Activated T-cell treated with anti-CD3 and anti-CD28 coated beads for 48 hours (primary cell): ENCODE results near the gene YPEL3.

Source experiments
- DNase-seq: peaks from one replicate; pipeline ENCODE4 v3.0.0-alpha.2; 2020; ENCODE audit warnings: low read depth

The YPEL3 gene

DNA sequence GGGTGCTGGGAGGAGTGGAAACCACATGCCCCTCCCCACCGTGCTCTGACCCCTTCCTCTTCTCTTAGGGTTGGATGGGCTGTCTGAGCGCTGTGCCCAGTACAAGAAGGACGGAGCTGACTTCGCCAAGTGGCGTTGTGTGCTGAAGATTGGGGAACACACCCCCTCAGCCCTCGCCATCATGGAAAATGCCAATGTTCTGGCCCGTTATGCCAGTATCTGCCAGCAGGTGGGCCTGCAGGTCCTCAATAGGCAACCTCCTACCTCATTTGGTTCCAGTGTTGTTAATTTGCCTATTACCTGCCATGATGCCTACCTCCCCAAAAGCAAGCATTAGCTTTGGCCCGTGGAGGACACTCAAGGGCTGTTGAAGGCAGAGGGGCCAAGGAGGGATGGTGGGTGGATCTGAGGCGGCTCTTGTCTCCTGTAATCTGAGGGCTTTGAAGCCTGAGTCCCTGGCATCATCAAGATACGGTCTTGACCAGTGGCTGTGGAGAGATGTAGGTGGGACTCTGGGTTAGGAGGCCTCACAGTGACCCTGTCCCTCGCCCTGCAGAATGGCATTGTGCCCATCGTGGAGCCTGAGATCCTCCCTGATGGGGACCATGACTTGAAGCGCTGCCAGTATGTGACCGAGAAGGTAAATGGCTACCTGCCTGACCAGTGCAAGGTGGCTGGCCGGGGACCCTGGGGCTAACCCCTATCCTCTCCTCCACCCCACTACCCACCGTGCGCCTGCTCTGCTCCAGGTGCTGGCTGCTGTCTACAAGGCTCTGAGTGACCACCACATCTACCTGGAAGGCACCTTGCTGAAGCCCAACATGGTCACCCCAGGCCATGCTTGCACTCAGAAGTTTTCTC, 27.0 kb downstream of the YPEL3 start:
- peak; percentile 51 for DNase-seq

DNA sequence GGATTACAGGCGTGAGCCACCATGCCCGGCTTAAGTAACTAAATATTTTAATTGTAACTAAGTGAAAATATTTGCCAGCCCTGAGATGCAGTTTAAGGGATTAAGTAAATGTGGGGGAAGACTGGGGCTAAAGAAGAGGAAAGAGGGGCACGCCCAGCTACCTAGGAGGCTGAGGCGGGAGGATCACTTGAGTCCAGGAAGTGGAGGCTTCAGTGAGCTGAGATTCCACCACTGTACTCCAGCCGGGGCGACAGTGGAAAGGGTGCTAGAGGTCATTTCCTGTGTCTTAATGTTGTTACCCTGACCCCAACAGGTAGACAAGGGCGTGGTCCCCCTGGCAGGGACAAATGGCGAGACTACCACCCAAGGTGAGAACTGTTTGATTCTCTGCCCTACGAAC, 27.7 kb downstream of the YPEL3 start:
- DNase-seq, result no peak

DNA sequence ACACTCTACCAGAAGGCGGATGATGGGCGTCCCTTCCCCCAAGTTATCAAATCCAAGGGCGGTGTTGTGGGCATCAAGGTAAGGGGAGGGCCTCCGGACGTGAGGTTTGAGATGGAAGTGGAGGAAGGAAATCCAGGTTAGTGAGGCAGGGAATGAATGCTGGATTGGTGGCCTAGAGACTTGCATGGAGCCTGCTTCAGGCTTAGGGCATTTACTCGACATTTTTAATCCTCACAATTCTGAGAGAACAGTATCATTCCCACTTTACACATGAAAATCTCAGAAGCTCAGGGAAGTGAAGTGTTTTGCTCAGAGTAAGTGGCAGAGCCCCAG, 28.5 kb downstream of the YPEL3 start:
- no peak for DNase-seq

DNA sequence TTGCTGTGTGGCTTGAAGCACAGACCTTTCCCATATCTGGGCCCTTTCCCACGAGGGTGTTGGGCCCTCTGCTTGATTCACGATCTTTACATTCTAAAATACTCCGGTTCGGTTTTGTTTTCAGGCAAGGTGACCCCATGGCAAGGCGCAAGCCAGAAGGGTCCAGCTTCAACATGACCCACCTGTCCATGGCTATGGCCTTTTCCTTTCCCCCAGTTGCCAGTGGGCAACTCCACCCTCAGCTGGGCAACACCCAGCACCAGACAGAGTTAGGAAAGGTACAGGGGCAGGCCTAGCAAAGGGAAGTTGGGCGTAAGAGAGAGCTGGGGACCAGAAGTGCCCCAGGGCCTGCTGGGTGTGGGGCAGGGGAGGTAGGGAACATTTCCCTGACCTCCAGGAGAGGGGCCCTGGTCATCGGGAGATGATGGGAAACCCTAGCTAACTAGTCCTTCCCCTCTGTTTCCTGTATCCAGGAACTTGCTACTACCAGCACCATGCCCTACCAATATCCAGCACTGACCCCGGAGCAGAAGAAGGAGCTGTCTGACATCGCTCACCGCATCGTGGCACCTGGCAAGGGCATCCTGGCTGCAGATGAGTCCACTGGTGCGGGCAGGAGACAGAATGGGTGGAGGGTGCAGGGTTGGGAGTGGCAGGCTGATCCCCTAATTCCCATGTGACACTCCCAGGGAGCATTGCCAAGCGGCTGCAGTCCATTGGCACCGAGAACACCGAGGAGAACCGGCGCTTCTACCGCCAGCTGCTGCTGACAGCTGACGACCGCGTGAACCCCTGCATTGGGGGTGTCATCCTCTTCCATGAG, 29.0 kb downstream of the YPEL3 start:
- DNase-seq, result no peak

DNA sequence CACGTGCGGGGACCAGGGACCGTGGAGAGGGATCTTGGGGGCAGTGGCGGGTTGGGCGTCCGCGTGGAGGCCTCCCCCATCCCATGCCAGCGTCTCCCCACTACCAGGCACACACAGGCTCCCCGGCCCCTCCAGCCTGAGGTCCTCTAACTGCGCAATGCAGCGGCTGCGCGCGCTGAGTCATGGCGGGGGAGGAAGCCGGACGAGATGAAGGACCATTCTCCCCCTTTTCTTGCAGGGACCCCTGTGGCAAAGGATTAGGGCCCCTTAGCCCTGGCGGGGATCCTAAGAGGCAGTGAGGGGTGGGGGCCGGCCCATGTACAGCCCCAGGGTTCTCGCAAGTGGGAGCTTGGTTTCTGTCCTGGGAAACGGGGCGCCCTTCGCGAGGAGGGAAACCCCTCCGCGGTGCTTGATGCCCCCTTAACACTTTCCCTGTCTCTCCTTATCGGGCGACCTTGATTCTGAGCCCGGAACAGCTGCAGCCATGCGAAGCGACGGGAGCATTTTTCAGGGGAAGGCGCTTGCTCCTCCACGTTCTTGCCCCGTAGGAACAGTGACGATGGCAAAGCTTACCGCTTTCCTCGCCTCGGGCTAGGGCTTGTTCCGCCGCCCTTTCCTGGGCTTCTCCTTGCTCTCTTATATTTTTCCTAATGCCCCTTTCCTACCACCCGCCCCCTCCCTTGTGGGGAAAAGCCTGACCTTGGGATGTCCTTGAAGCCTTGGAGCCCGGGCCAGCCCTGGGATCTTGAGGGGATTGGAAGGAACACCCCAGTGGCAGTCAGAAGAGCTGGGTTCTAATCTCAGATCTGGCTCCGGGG, 29.9 kb downstream of the YPEL3 start:
- DNase-seq, result peak; percentile 31

DNA sequence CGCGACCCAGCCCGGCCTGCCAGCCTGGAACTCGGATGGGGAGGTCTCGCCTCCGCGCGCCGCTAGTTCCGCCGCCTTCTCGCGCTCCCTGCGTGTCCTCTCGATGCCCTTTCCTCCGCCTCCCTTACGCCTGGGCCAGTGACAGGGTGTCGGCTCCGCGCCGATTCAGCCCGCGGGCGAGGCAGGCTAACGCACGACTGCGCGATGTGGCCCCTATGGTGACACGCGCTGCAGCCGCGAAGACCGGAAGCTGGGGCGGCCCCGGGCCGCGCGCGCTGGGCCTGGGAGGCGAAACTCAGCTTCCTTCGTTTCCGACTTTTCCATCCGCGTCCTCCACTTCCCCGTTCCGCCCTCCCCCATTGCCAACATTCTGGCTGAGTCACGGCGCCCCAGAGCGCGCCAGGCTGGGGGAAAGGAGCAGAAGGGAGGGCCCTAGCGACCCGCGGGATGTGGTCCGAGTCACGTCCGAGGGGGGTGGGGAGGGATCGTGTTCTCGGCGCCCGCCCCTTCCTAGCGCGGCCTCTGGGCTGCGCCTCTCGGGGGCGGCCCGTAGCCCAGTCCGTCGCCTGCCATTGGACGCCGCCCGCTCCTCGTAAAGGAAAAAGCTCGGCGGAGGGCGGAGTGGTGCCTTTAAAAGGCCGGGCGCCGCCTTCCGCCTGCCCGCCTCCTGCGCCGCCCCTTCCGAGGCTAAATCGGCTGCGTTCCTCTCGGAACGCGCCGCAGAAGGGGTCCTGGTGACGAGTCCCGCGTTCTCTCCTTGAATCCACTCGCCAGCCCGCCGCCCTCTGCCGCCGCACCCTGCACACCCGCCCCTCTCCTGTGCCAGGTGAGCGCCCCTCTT, 30.7 kb downstream of the YPEL3 start, which contains the start of gene ALDOA:
TSS of gene ALDOA (plus strand) at position 659 of the 841 bp plus-strand sequence. CDS start 1,138 bp downstream, outside the sequence.
- DNase-seq, result peak; percentile 97

DNA sequence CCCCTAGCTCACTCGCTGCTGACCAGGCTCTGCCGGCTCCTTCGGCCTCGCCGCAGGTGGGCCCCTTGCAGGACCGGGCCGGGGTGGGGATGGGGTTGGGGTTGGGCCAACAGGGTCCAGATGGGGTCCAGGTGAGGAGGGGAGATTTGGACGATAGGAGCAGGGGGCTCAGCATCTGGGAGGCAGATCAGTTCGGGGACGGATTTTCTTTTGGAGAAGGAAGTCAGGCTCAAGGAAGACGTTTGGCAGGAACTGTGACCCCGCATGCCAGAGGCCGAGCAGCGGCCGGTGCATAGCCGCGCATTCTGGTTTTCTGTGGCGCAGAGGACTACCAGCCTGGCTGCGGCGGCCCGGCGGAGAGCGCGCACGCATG, 31.3 kb downstream of the YPEL3 start:
- DNase-seq, result no peak

DNA sequence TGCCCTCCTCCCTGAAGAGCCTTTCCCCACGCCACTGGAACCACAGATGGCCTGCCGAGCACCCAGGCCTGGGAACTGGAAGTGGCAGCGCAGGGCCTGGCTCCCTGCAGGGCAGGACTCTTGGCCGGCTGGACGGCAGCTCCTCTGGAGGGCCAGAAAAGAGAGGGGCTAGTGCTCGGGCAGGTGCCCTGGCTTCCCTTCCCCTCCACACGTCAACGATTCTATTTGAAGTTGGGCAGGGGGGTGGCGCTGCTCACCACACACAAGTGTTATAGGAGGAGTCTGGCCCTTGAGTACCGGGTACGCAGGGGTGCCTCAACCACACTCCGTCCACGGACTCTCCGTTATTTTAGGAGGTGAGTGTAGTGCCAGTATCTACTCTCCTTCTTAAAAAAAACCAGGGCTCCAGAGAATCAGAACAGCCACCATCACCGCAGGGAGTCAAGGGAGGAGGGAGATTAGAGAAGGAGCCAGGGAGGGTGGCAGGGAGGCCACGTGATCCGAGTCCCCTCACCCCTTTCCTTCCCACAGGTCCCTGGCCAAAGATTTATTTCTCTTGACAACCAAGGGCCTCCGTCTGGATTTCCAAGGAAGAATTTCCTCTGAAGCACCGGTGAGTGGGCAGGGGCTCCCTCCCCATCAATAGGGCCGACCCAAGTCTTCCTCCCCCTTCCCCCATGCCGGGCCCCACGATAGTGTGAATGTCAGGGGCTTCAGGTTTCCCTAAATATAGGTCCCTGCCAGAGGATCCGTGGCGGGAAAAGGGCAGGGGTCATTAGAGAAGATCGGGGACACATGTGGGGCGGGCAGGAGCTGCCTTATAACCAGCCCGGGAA, 31.9 kb downstream of the YPEL3 start:
- peak; percentile 65 for DNase-seq

DNA sequence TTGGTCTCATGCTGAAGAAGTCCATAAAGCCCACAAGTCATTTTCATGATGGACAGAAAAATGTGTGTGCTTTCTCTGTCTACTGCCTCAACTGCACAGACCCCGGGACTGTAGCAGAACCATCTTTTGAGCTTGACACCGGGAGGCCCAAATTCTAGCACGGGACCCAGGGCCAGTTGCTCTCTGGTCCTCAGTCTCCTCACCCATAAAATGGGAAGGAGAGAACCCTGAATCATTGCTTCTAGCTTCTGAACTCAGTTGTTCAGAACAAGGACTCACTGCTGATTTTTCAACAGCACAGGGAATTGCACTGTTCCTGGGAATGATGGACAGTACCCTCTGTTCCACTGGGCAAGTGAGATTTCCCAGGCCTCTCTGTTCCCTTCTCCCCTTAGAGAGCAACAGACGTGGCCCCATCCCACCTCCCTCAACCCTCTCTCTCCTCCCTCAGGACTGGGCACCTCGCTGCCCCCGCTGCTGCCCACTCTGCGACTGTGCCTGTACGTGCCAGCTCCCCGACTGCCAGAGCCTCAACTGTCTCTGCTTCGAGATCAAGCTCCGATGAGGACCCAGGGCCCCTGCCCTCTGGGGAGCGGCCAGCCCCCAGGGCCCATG, 32.6 kb downstream of the YPEL3 start:
- no peak for DNase-seq

DNA sequence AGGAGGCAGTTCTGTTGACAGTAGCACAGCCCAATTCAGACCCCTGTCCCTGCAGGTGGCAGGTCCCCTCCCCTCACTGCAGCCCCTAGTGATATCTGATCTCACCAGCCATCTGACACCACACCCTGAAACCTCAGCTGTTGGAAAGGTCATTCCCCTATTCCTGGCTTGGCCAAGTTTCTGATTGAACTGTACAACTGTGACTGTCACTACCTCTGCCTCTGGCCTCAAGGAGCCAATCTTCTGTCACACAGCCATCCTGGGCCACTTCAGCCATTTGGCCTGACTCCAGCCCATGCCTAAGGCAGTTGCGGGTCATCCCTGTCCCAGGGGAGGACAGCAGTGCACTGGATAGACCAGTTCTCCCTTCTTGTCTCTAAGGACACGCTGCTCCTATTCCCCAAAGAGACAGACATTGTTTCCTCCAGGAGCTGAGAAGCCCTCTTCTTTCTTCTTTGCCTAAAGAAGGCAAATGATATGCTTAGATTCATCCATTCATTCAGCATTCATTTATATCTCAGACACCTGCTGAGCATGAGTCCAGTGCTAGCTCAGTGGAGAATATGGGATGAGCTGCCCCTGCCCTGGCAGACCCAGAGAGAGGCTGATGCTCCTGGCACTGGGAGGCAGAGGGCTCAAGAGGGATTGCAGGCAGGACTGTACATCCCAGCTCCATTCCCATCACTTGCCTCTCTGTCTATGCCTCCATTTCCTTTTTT, 35.0 kb downstream of the YPEL3 start:
- no peak for DNase-seq

DNA sequence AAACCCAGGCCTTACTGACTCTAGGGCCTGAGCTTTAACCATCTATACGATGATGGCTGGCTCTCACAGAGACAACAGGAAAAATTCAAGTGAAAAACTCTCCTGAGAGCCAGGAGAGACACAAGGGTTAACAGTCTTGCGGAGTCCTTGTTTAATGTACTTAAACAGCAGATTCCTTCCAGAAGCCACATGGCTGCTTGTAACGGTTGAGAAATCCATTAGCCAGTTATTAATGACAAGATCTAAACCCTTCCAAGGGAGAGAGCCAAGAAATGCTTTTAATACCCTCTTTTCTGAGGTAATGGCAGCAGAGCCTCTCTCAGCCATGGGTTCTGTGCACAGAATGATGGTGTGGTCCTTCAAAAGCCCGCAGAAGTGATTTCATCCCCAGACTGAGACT, 35.7 kb downstream of the YPEL3 start:
- no peak for DNase-seq

DNA sequence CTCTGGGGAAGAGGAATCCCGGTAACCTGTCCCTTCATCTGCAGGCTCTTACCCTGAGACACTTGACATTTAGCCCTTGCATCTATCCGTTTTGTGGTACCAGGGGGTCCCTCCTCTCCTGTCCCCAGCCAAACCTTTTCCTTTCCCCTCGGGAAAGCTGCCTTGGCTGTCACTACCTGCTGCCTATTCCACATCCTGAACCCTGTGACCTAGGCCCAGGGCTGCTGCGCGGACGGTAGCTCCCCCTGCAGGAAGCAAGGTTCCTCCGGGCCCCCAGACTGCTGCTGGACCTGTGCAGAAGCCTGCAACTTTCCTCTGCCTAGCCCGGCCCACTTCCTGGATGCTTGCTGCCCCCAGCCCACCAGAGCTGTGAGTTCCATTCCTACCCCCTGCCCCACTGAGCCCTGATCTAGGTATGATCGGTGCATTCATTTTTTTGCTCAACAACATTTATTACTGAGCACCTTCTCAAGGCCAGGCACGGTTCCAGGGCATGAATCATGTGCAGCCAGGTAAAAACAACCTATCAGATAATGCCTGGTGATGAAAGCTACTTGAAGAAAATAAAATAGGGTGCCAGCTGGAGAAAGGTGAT, 41.0 kb downstream of the YPEL3 start:
- peak; percentile 60 for DNase-seq

DNA sequence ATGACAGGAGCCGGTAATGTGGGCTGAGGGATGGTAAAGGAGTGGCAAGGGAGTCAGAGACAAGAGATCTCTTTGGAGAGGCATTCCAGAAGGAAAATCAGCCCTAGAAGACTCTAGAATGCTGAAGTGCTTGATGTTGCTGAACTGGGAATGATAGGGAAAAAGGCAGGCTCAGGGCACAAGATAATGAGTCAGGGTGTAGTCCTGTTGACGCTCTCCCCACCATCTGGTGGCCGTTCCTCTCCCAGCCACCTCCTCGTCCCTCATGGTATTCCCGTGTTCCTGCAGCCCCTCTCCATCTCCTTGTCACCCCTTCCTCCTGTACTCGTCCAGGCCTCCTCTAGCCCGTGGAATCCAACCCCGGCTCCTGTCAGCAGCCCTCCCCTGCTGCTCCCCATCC, 41.6 kb downstream of the YPEL3 start:
- no peak for DNase-seq

DNA sequence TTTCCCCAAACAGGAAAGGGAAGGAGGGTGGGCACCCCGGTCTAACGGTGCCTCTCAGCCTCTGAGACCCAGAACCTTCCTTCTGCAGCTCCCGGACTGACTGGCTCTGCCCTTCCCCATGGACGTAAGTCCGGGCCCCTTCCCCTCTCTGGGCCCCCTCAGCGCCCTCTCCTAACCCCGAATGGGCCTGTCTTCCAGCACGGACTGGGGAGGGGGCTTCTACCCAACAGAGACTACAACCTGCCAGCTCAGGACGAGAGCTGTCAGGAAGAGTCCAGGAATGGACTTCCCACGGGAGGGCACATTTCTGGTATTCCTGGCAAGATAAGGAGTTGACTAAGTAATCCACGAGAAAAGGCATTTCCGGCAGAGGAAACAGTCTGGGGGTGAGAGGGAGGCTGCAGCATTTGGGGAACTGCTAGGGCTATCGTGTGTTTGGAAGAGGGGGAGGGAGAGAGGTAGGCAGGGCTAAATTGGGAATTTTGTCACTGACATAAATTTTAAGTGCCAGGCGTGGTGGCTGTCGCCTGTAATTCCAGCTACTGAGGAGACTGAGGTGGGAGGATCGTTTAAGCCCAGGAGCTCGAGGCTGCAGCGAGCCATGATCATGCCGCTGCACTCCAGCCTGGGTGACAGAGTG, 42.5 kb downstream of the YPEL3 start:
- no peak for DNase-seq

DNA sequence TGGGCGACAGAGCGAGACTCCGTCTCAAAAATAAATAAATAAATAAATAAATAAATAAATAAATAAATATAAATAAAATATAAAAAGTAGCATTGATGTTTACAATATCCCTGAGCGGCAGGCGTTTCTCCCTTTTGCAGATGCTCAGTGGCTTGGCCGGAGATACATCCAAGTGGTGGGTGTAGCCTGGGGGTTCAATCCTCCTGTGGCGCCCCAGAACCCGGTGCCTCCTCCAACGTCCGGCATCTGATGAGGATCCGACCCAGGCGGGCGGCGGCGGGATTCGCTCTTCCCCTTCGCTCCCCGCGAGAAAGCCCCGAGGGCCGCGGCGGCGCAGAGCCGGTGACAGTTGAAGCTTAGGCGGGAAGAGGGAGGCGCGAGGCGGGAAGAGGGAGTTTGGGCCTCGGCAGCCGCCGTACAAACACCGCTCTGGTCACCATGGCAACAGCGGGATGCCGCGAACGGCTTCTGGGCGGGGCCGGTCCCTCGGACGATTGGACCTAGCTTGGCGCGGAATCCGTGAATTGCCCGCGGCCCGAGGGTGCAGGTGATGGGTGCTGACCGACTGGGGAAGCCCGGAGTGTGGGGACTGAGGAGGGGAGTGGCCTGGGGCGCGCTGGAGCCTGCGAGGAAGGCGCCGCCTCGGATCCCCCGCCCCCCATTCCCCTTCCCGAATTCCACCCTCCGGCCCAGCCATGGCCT, 43.2 kb downstream of the YPEL3 start:
- DNase-seq, result peak; percentile 90

DNA sequence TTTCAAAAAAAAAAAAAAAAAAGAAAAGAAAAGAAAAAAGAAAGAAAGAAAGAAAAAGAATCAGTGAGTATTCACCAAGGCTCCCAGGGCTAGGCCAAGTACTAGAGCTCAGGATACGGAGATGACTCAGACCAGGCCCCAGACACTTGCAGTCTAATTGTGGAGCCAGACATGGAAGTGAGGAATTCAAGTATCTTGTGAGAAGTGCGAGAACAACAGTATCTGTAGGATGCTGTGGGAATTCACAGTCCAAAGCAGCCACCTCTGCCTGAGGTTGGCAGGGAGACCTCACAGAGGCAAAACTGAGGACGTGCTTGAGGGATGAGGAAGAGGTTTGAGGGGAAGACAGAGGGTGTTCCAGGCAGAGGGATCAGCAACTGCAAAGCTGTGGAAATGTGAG, 44.5 kb downstream of the YPEL3 start:
- DNase-seq, result no peak

DNA sequence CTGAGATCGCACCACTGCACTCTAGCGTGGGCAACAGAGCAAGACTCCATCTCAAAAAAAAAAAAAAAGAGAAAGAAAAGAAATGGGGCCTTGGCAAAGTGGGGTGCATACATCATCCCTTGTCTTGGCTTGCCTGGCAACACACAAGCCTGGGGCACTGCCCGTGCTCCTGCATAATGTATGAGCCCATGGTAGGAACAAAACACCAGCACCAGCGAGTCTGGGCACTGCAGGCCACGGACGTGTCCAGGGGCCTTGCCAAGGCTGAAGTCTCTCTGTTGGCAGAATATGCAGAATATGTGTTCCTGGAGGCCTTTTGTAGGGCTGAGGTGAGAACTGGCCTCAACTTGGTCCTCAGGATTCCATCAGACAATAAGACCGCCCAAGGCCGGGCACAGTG, 46.1 kb downstream of the YPEL3 start:
- DNase-seq, result no peak

DNA sequence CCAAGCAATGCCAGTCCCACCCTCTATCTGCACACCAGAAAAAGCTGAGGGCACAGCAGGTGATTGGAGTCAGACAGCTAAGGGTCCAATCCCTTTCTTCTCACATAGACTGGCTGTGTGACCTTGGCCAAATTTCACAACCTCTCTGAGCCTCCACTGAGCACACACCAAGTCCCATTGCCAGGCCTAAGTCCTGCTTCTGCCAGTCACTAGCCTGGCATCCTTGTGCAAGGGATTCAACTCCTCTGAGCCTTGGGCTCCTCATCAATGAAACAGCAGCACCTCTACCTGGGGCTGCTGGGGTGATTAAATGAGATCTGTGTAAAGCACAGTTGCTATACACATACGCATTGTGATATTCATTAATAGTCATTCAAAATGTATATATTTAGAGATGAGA, 49.4 kb downstream of the YPEL3 start:
- DNase-seq, result no peak
